HCT116 (cell line): ENCODE results near the gene CBFA2T3. TPM values are rescaled to one million over a fixed set of nuclear protein-coding genes. Genes with fewer than 3 reads are reported as not detected.

Experiments used
- ATAC-seq: fragments of 200-7000 bp; cut with Tn5 transposase; 2 replicates; pipeline ENCODE4 v1.9.1; 2020; ENCODE audit warnings: mild to moderate bottlenecking, moderate library complexity
- BruUV-seq: library from RNA; stranded (reverse); fragments of 400-500 nt; replicated peaks from 2 replicates; lab custom pipeline; 2021; lab: Mats Ljungman, UMichigan
- CTCF ChIA-PET: fragments of 300-600 bp; sonication (Branson Sonifier 250); formaldehyde crosslinking; loops from one replicate; lab custom pipeline; 2021; ENCODE audit warnings: antibody characterized with exemption; lab: Charles Lee
- POLR2A ChIA-PET: fragments of 300-600, 350-600 bp; sonication (Branson Sonifier 250); formaldehyde crosslinking; loops from one replicate; lab custom pipeline; 2021; ENCODE audit warnings: antibody characterized with exemption; lab: Charles Lee
- RAD21 ChIA-PET, 2 experiments: fragments of 300-600 bp; sonication (Branson Sonifier 250); formaldehyde crosslinking; loops; one replicate each; lab custom pipeline; 2023; ENCODE audit warnings: low total read pairs in 2 of 2; ENCODE audit not compliant: uncharacterized antibody in 2 of 2, unreplicated experiment in 2 of 2, low non-redundant PET in 1 of 2; lab: Charles Lee
- DNase-seq: peaks from one replicate; pipeline ENCODE4 v3.0.0-alpha.2; 2010; ENCODE audit warnings: low read depth, low spot score
- H2AFZ ChIP-seq: fragments of 200-600 bp; shearing (Covaris generic), sonication (generic); 2 replicates; pipeline ENCODE4 v1.6.1; 2017; ENCODE audit warnings: low read depth, mixed run types, mixed read lengths, antibody characterized with exemption, low read length; ENCODE audit not compliant: poor library complexity, severe bottlenecking
- H3K27ac ChIP-seq: 2 replicates; pipeline ENCODE4 v1.5.1; 2012; ENCODE audit warnings: low read depth, low read length
- H3K27me3 ChIP-seq: fragments of 200-600 bp; sonication (generic); 2 replicates; pipeline ENCODE4 v1.6.1; 2016; ENCODE audit warnings: mixed run types, low read length, mixed read lengths; ENCODE audit not compliant: insufficient read depth
- H3K36me3 ChIP-seq, 2 experiments: fragments of 200-500 bp in 1 of 2; fragments of 200-600 bp in 1 of 2; sonication (Bioruptor generic) in 1 of 2; sonication (generic) in 1 of 2; 2 replicates each; pipeline versions ENCODE4 v1.5.1 to v1.6.1; 2014 to 2016; ENCODE audit warnings: low read length in 2 of 2, inconsistent platforms in 1 of 2, mixed read lengths in 1 of 2, mixed run types in 1 of 2; ENCODE audit not compliant: insufficient read depth in 2 of 2, control insufficient read depth in 1 of 2
- H3K4me1 ChIP-seq, 2 experiments: fragments of 200-600 bp in 1 of 2; sonication (generic) in 1 of 2; 2 replicates each; pipeline versions ENCODE4 v1.5.1 to v1.6.1; 2012 to 2017; ENCODE audit warnings: low read length in 2 of 2, inconsistent platforms in 1 of 2, mild to moderate bottlenecking in 1 of 2, mixed read lengths in 1 of 2, mixed run types in 1 of 2, moderate library complexity in 1 of 2; ENCODE audit not compliant: insufficient read depth in 2 of 2, control insufficient read depth in 1 of 2
- H3K4me2 ChIP-seq: fragments of 200-600 bp; sonication (generic); 2 replicates; pipeline ENCODE4 v1.6.1; 2017; ENCODE audit warnings: mixed run types, low read length, mixed read lengths
- H3K4me3 ChIP-seq, 2 experiments: fragments of 200-600 bp in 1 of 2; sonication (generic) in 1 of 2; replicated peaks in 1 of 2; 2 replicates each; pipeline ENCODE4 v1.5.1; 2011 to 2016; ENCODE audit warnings: low read length in 2 of 2, control low read depth in 1 of 2, low read depth in 1 of 2, mild to moderate bottlenecking in 1 of 2, mixed read lengths in 1 of 2, mixed run types in 1 of 2
- H3K79me2 ChIP-seq: fragments of 200-600 bp; sonication (generic); 2 replicates; pipeline ENCODE4 v1.6.1; 2017; ENCODE audit warnings: mild to moderate bottlenecking, mixed run types, low read length, moderate library complexity, mixed read lengths; ENCODE audit not compliant: insufficient read depth
- H3K9ac ChIP-seq: fragments of 200-600 bp; sonication (generic); 2 replicates; pipeline ENCODE4 v1.6.1; 2016; ENCODE audit warnings: low read length, mixed read lengths
- H3K9me2 ChIP-seq: fragments of 200-600 bp; sonication (generic), shearing (Covaris generic); 2 replicates; pipeline ENCODE4 v1.6.1; 2017; ENCODE audit warnings: mixed run types, mild to moderate bottlenecking, moderate library complexity; ENCODE audit not compliant: insufficient read depth
- H3K9me3 ChIP-seq, 2 experiments: fragments of 200-500 bp in 1 of 2; fragments of 200-600 bp in 1 of 2; sonication (Bioruptor generic) in 1 of 2; sonication (generic) in 1 of 2; 2 replicates each; pipeline ENCODE4 v1.6.1; 2014 to 2017; ENCODE audit warnings: low read length in 2 of 2, mixed read lengths in 2 of 2, inconsistent platforms in 1 of 2, low read depth in 1 of 2, mild to moderate bottlenecking in 1 of 2, mixed run types in 1 of 2, moderate library complexity in 1 of 2; ENCODE audit not compliant: control insufficient read depth in 1 of 2, insufficient read depth in 1 of 2
- H4K20me1 ChIP-seq: fragments of 200-600 bp; sonication (generic), shearing (Covaris generic); 2 replicates; pipeline ENCODE4 v1.6.1; 2017; ENCODE audit warnings: mixed run types, mild to moderate bottlenecking, moderate library complexity; ENCODE audit not compliant: insufficient read depth
- ATF3 ChIP-seq: IDR thresholded peaks from 2 replicates; pipeline ENCODE4 v1.6.1; 2012
- CBX3 ChIP-seq: IDR thresholded peaks from 2 replicates; pipeline ENCODE4 v1.6.1; 2012; ENCODE audit warnings: low read depth
- CEBPB ChIP-seq: IDR thresholded peaks from 2 replicates; pipeline ENCODE4 v1.6.1; 2012; ENCODE audit warnings: low read depth
- EGR1 ChIP-seq: IDR thresholded peaks from 2 replicates; pipeline ENCODE4 v1.6.1; 2012; ENCODE audit warnings: low read depth
- ELF1 ChIP-seq: IDR thresholded peaks from 2 replicates; pipeline ENCODE4 v1.6.1; 2012; ENCODE audit warnings: low read depth, borderline replicate concordance
- EZH2 ChIP-seq: fragments of 200-600 bp; sonication (generic); IDR thresholded peaks from 2 replicates; pipeline ENCODE4 v1.6.1; 2017; ENCODE audit warnings: antibody characterized with exemption, mixed run types
- JUND ChIP-seq: IDR thresholded peaks from 2 replicates; pipeline ENCODE4 v1.6.1; 2012
- POLR2A ChIP-seq: IDR thresholded peaks from 2 replicates; pipeline ENCODE4 v1.7.0; 2011; ENCODE audit warnings: borderline replicate concordance; ENCODE audit not compliant: insufficient read depth, insufficient read length; ENCODE audit errors: extremely low read depth
- POLR2AphosphoS5 ChIP-seq: IDR thresholded peaks from 2 replicates; pipeline ENCODE4 v1.6.1; 2011; ENCODE audit warnings: mild to moderate bottlenecking, low read depth, low read length, moderate library complexity
- SIN3A ChIP-seq: IDR thresholded peaks from 2 replicates; pipeline ENCODE4 v1.6.1; 2012; ENCODE audit warnings: low read depth
- SP1 ChIP-seq: IDR thresholded peaks from 2 replicates; pipeline ENCODE4 v1.6.1; 2012; ENCODE audit warnings: low read depth
- SRF ChIP-seq: IDR thresholded peaks from 2 replicates; pipeline ENCODE4 v1.6.1; 2012; ENCODE audit warnings: low read depth
- TCF7L2 ChIP-seq: IDR thresholded peaks from 2 replicates; pipeline ENCODE4 v1.7.0; 2011; ENCODE audit warnings: borderline replicate concordance, inconsistent platforms; ENCODE audit not compliant: insufficient read depth, insufficient read length; ENCODE audit errors: extremely low read depth
- YY1 ChIP-seq: IDR thresholded peaks from 2 replicates; pipeline ENCODE4 v1.6.1; 2011; ENCODE audit warnings: low read length, low read depth, moderate library complexity, mild to moderate bottlenecking; ENCODE audit not compliant: insufficient replicate concordance; ENCODE audit errors: extremely low read depth
- ZBTB33 ChIP-seq: IDR thresholded peaks from 2 replicates; pipeline ENCODE4 v1.6.1; 2011; ENCODE audit warnings: mild to moderate bottlenecking, low read length, moderate library complexity; ENCODE audit not compliant: insufficient replicate concordance; ENCODE audit errors: extremely low read depth
- ZFX ChIP-seq: fragments of 450-650 bp; IDR thresholded peaks from 2 replicates; pipeline ENCODE4 v1.6.1; 2017
- ZNF274 ChIP-seq: fragments of 200-500 bp; sonication (Bioruptor generic); IDR thresholded peaks from 2 replicates; pipeline ENCODE4 v1.6.1; 2014; ENCODE audit warnings: mild to moderate bottlenecking, low read depth, low read length, inconsistent platforms
- intact Hi-C: fragments of 100-400 bp; cut with micrococcal nuclease; formaldehyde crosslinking; loops from 2 replicates; pipeline ENCODE4 v1.10.0; 2022
- total RNA-seq: library from RNA; stranded (reverse); gene quantifications from one replicate; pipeline ENCODE4 v1.2.1, GENCODE V29; 2021; ENCODE audit not compliant: unreplicated experiment
- TF ChIP-seq, protein P1 (sequence below): IDR thresholded peaks from 2 replicates; pipeline ENCODE4 v1.6.1; 2012; ENCODE audit warnings: low read depth

Gene CBFA2T3
- total RNA-seq, 1 experiment from 2014 or later = 19.1 TPM

DNA sequence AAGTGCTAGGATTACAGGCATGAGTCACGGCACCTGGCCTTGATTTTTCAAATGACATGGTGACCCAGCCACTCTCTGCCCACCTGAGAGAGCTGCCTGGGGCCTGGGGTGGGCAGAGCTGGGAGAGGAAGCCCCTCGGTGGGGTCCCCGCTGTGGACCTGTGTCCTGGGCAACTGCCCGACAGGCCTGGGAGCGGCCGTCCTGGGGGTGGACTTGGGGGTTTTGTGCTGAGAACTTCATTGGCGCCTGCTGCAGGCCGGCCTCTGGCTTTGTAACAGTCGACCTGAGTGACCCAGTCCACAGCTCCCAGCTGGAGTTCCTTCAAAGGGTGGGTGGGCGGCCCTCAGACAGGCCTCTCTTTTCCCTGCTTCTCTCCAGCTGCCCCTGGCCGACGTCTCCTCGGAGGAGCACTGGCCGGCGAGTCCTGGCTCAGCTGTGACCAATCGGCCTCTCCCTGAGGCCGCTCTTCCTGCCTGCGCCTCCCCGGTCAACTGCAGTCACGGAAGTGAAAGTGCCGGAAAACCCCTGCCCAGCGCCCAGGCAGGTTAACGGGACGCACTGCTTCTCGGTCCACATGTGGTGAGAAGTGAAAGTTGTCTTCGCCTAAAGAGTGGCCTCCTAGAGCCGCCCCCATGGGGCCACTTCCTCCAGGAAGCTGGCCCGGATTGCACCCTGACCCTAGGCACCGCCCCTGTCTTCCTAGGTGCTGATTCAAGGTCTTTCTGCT is 5.5 kb downstream of the CBFA2T3 start:
- H3K4me3 ChIP-seq = no peak overlapping the region
- ChIA-PET CTCF (no interaction called here), POLR2A (no interaction called here), RAD21 (no interaction called here)
- no TSS peak for BruUV-seq
- no peaks in the 10 kb centered on the region for H3K9me3 ChIP-seq
- H2AFZ ChIP-seq = no peak overlapping the region
- no peak for TF ChIP-seq ZBTB33
- TF ChIP-seq TCF7L2 = no peak
- TF ChIP-seq POLR2AphosphoS5 = no peak
- TF ChIP-seq ATF3 = no peak
- no peak for TF ChIP-seq SRF
- no peak for TF ChIP-seq JUND
- TF ChIP-seq SIN3A = no peak
- TF ChIP-seq YY1 = no peak
- TF ChIP-seq EGR1 = no peak
- no peak for TF ChIP-seq SP1
- TF ChIP-seq ZFX = no peak
- no peak for TF ChIP-seq EZH2
- no peak for TF ChIP-seq ELF1
- TF ChIP-seq CEBPB = no peak
- no peak for TF ChIP-seq CBX3
- TF ChIP-seq, protein P1, sequence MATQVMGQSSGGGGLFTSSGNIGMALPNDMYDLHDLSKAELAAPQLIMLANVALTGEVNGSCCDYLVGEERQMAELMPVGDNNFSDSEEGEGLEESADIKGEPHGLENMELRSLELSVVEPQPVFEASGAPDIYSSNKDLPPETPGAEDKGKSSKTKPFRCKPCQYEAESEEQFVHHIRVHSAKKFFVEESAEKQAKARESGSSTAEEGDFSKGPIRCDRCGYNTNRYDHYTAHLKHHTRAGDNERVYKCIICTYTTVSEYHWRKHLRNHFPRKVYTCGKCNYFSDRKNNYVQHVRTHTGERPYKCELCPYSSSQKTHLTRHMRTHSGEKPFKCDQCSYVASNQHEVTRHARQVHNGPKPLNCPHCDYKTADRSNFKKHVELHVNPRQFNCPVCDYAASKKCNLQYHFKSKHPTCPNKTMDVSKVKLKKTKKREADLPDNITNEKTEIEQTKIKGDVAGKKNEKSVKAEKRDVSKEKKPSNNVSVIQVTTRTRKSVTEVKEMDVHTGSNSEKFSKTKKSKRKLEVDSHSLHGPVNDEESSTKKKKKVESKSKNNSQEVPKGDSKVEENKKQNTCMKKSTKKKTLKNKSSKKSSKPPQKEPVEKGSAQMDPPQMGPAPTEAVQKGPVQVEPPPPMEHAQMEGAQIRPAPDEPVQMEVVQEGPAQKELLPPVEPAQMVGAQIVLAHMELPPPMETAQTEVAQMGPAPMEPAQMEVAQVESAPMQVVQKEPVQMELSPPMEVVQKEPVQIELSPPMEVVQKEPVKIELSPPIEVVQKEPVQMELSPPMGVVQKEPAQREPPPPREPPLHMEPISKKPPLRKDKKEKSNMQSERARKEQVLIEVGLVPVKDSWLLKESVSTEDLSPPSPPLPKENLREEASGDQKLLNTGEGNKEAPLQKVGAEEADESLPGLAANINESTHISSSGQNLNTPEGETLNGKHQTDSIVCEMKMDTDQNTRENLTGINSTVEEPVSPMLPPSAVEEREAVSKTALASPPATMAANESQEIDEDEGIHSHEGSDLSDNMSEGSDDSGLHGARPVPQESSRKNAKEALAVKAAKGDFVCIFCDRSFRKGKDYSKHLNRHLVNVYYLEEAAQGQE = no peak
- TF ChIP-seq ZNF274 = no peak
- no peak for TF ChIP-seq POLR2A
- H3K27me3 ChIP-seq = peaks cover 13% of the 10 kb centered on the region; the same call in 1 of the 2 replicates
- no peak overlapping the region for H3K9ac ChIP-seq
- H4K20me1 ChIP-seq = no peaks in the 10 kb centered on the region
- no peaks in the 10 kb centered on the region for H3K79me2 ChIP-seq
- ATAC-seq (no peak), DNase-seq (no peak)
- H3K9me2 ChIP-seq = no peaks in the 10 kb centered on the region
- intact Hi-C loops = no loop called here
- H3K27ac ChIP-seq = no peak overlapping the region
- H3K4me1 ChIP-seq = no peaks in the 10 kb centered on the region
- no peaks in the 10 kb centered on the region for H3K36me3 ChIP-seq
- H3K4me2 ChIP-seq = no peak overlapping the region
